Measurements from ENCODE around the gene CD37.
"Not testable (repeated sequence)": the region's sequence is repeated elsewhere in the genome, so short reads cannot be mapped to it uniquely, and the experiment has no call there.

The CD37 gene

GRCh38 chr19:49347191-49347590 is 12.0 kb downstream of the CD37 start:
- DNase-seq (ENCODE audit: low read depth) = no peak

GRCh38 chr19:49347835-49348234 is 12.6 kb downstream of the CD37 start:
- DNase-seq (ENCODE audit: low read depth) = peak; percentile 75

- no peak for DNase-seq (ENCODE audit: low read depth)
These were observed 13.3 kb downstream of the CD37 start for GRCh38 chr19:49348305-49349189.

GRCh38 chr19:49349567-49349966 is 14.4 kb downstream of the CD37 start:
- DNase-seq (ENCODE audit: low read depth) = no peak

- DNase-seq (ENCODE audit: low read depth) = peak; percentile 23
These were observed 20.7 kb downstream of the CD37 start for GRCh38 chr19:49355909-49356353.

- DNase-seq (ENCODE audit: low read depth) = no peak
These were observed 21.2 kb downstream of the CD37 start for GRCh38 chr19:49356382-49356781.

- no peak for DNase-seq (ENCODE audit: low read depth)
These were observed 22.0 kb downstream of the CD37 start for GRCh38 chr19:49357186-49357585.

GRCh38 chr19:49359851-49360820 is 24.9 kb downstream of the CD37 start:
- DNase-seq (ENCODE audit: low read depth) = no peak

- DNase-seq (ENCODE audit: low read depth) = peak; percentile 60
These were observed 26.3 kb downstream of the CD37 start for GRCh38 chr19:49361438-49362047.

- peak; percentile 34 for DNase-seq (ENCODE audit: low read depth)
These were observed 27.1 kb downstream of the CD37 start, which contains the start of gene TEAD2 for GRCh38 chr19:49362048-49362928. TEAD2 (minus strand) TSS chr19:49362416; CDS start chr19:49360075, 2,341 bp downstream.

- peak; percentile 34 for DNase-seq (ENCODE audit: low read depth)
These were observed 27.7 kb downstream of the CD37 start for GRCh38 chr19:49362929-49363267.

GRCh38 chr19:49363268-49364082 is 28.3 kb downstream of the CD37 start, which contains the start of gene DKKL1:
DKKL1 (plus strand) TSS chr19:49363877; CDS start chr19:49363999, 122 bp downstream.
- peak; percentile 99 for DNase-seq (ENCODE audit: low read depth)

- DNase-seq (ENCODE audit: low read depth) = no peak
These were observed 29.0 kb downstream of the CD37 start for GRCh38 chr19:49364083-49364737.

GRCh38 chr19:49366110-49366509 is 30.9 kb downstream of the CD37 start:
- no peak for DNase-seq (ENCODE audit: low read depth)

- DNase-seq (ENCODE audit: low read depth) = no peak
These were observed 33.6 kb downstream of the CD37 start for GRCh38 chr19:49368711-49369358.

- DNase-seq (ENCODE audit: low read depth) = no peak
These were observed 36.0 kb downstream of the CD37 start for GRCh38 chr19:49371184-49371583.

GRCh38 chr19:49373174-49373573 is 38.0 kb downstream of the CD37 start:
- not testable (repeated sequence) for DNase-seq (ENCODE audit: low read depth)

GRCh38 chr19:49374665-49375434 is 39.6 kb downstream of the CD37 start:
- DNase-seq (ENCODE audit: low read depth) = no peak
